Trophoblast cell (in vitro differentiated cells and primary cell): ENCODE results near the gene MICALL2.

ENCODE experiments used
- DNase-seq, 2 donors: peaks; one replicate each; pipeline ENCODE4 v3.0.0-alpha.2; 2016
- H2AFZ ChIP-seq: 2 replicates; pipeline ENCODE4 v1.6.1; 2013; ENCODE audit warnings: low read length, moderate library complexity, mild to moderate bottlenecking; ENCODE audit not compliant: insufficient read depth, poor library complexity
- H2AK5ac ChIP-seq: 2 replicates; pipeline ENCODE4 v1.6.1; 2013; ENCODE audit warnings: mild to moderate bottlenecking, low read length
- H2BK120ac ChIP-seq: 2 replicates; pipeline ENCODE4 v1.6.1; 2013; ENCODE audit warnings: low read length, mild to moderate bottlenecking, moderate library complexity; ENCODE audit not compliant: insufficient read depth, poor library complexity
- H2BK12ac ChIP-seq: 2 replicates; pipeline ENCODE4 v1.6.1; 2013; ENCODE audit warnings: mild to moderate bottlenecking, low read length, moderate library complexity
- H2BK5ac ChIP-seq: 2 replicates; pipeline ENCODE4 v1.6.1; 2013; ENCODE audit warnings: low read length, low read depth, moderate library complexity, mild to moderate bottlenecking; ENCODE audit not compliant: poor library complexity
- H3K14ac ChIP-seq: 2 replicates; pipeline ENCODE4 v1.6.1; 2013; ENCODE audit warnings: mild to moderate bottlenecking, low read length
- H3K18ac ChIP-seq: 2 replicates; pipeline ENCODE4 v1.6.1; 2013; ENCODE audit warnings: mild to moderate bottlenecking, low read length
- H3K23ac ChIP-seq: 2 replicates; pipeline ENCODE4 v1.6.1; 2013; ENCODE audit warnings: low read length
- H3K27ac ChIP-seq: 2 replicates; pipeline ENCODE4 v1.5.1; 2013; ENCODE audit warnings: low read depth, mild to moderate bottlenecking, inconsistent platforms, low read length, moderate library complexity
- H3K27me3 ChIP-seq: 2 replicates; pipeline ENCODE4 v1.6.1; 2013; ENCODE audit warnings: inconsistent platforms, mild to moderate bottlenecking, low read length, moderate library complexity; ENCODE audit not compliant: insufficient read depth
- H3K36me3 ChIP-seq, 2 experiments: 1 replicate in 1 of 2; 2 replicates in 1 of 2; pipeline ENCODE4 v1.6.1; 2013; ENCODE audit warnings: low read length in 2 of 2, mild to moderate bottlenecking in 2 of 2, moderate library complexity in 1 of 2; ENCODE audit not compliant: insufficient read depth in 2 of 2, control insufficient read depth in 1 of 2
- H3K4ac ChIP-seq: 2 replicates; pipeline ENCODE4 v1.6.1; 2013; ENCODE audit warnings: low read depth, mild to moderate bottlenecking, low read length, moderate library complexity
- H3K4me1 ChIP-seq, 2 experiments: 1 replicate in 1 of 2; 2 replicates in 1 of 2; pipeline ENCODE4 v1.6.1; 2013; ENCODE audit warnings: low read length in 2 of 2, mild to moderate bottlenecking in 2 of 2, moderate library complexity in 1 of 2; ENCODE audit not compliant: insufficient read depth in 2 of 2, control insufficient read depth in 1 of 2
- H3K4me2 ChIP-seq: 2 replicates; pipeline ENCODE4 v1.6.1; 2013; ENCODE audit warnings: inconsistent platforms, mild to moderate bottlenecking, low read length, moderate library complexity
- H3K4me3 ChIP-seq: 2 replicates; pipeline ENCODE4 v1.5.1; 2013; ENCODE audit warnings: mild to moderate bottlenecking, low read depth, low read length, inconsistent platforms
- H3K79me1 ChIP-seq: one replicate; pipeline ENCODE4 v1.6.1; 2013; ENCODE audit warnings: low read length
- H3K79me2 ChIP-seq: 2 replicates; pipeline ENCODE4 v1.6.1; 2013; ENCODE audit warnings: low read length, mild to moderate bottlenecking; ENCODE audit not compliant: control insufficient read depth, insufficient read depth, poor library complexity
- H3K9ac ChIP-seq: 2 replicates; pipeline ENCODE4 v1.6.1; 2013; ENCODE audit warnings: mild to moderate bottlenecking, low read length
- H3K9me3 ChIP-seq: 2 replicates; pipeline ENCODE4 v1.6.1; 2013; ENCODE audit warnings: low read depth, mild to moderate bottlenecking, control low read depth, inconsistent platforms, low read length; ENCODE audit not compliant: insufficient read depth
- H4K12ac ChIP-seq: 2 replicates; pipeline ENCODE4 v1.6.1; 2013; ENCODE audit warnings: low read depth, mild to moderate bottlenecking, low read length, moderate library complexity
- H4K8ac ChIP-seq: 2 replicates; pipeline ENCODE4 v1.6.1; 2013; ENCODE audit warnings: low read depth, mild to moderate bottlenecking, low read length, moderate library complexity
- H4K91ac ChIP-seq: one replicate; pipeline ENCODE4 v1.6.1; 2013; ENCODE audit warnings: low read depth, mild to moderate bottlenecking, low read length, moderate library complexity
- WGBS: extraction: QIAGEN DNeasy Blood & Tissue Kit; methylation state at CpG from one replicate; pipeline ENCODE4 v1.1.7; 2013; ENCODE audit warnings: missing lambda C conversion rate; ENCODE audit not compliant: insufficient read length, insufficient coverage; ENCODE audit errors: extremely low coverage; 5-methylcytosine and 5-hydroxymethylcytosine counted together

The MICALL2 gene

DNA sequence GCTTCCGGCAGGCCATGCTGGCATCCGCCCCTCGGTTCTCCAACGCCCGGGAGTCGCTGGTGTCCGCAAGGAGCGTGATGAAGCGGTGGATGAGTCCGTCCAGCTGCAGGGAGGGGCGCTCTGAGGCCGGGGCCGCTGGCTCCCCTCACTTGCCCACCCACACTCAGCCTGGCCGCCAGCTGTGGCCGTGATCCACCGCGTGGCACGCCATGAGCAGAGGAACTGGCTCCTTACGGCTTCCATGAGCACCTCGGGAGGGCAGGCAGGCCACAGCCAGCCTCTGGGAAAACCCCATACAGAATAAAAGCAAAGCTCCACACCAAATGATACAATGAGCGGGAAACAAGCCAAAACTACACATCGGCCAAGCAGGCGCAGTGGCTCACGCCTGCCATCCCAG lies 15.5 kb upstream of the MICALL2 start:
- peaks cover 2% of the 10 kb centered on the region for H3K9me3 ChIP-seq
- no peak overlapping the region for H4K91ac ChIP-seq
- no peaks in the 10 kb centered on the region for H3K79me1 ChIP-seq
- H3K4ac ChIP-seq = no peak overlapping the region
- no peak overlapping the region for H4K12ac ChIP-seq
- no peak overlapping the region for H3K14ac ChIP-seq
- H3K36me3 ChIP-seq = peaks cover 90 to 94% of the 10 kb centered on the region in 2 experiments
- no peak overlapping the region for H2BK12ac ChIP-seq
- no CpG with 5 or more reads among the region's 24 CpGs for WGBS
- no peak overlapping the region for H4K8ac ChIP-seq
- no peak overlapping the region for H2AFZ ChIP-seq
- H2AK5ac ChIP-seq = no peak overlapping the region
- H3K23ac ChIP-seq = no peak overlapping the region
- no peak overlapping the region for H2BK120ac ChIP-seq
- H3K4me3 ChIP-seq = no peak overlapping the region
- no peaks in the 10 kb centered on the region for H3K79me2 ChIP-seq
- no peak for DNase-seq
- H3K27ac ChIP-seq = no peak overlapping the region
- H3K9ac ChIP-seq = no peak overlapping the region
- no peak overlapping the region for H3K4me2 ChIP-seq
- no peaks in the 10 kb centered on the region for H3K27me3 ChIP-seq
- H3K4me1 ChIP-seq = no peaks in the 10 kb centered on the region
- no peak overlapping the region for H2BK5ac ChIP-seq
- no peak overlapping the region for H3K18ac ChIP-seq

DNA sequence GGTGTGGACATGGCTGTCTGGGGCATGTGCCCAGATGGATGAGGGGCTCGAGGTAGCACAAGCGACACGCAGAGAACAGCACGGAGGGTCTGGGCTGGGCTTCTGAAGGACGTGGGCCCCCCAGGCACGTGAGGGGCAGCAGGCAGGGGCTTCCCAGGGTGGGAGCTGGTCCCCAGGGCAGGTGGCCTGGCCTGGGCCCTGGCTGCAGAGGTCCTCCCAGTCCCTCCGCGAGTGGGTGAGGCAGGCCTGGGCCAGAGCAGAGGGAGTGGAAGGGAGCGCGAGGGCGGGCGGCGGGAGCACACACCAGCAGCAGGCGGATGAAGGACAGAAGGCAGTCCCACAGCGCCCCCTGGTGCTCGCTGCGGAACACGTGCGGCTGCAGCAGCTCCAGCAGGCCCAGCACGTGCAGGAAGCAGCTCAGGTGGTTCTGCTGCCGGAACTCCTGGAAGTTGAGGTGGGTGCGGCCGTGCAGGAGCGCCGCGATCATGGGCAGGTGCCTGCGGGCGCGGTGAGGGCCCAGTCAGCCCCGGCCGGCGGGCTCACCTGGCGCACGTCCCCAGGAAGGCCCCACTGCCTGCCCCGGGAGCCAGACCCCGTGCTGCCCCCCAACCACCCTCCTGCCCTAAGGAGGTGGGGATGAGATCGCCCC lies 14.7 kb upstream of the MICALL2 start:
- Histone ChIP-seq H4K91ac (no peak overlapping the region), H3K27ac (no peak overlapping the region), H3K36me3 (peaks cover 87 to 92% of the 10 kb centered on the region in 2 experiments), H3K9ac (no peak overlapping the region), H3K4me3 (no peak overlapping the region), H2BK120ac (no peak overlapping the region), H4K12ac (no peak overlapping the region), H3K27me3 (no peaks in the 10 kb centered on the region), H2BK5ac (no peak overlapping the region), H3K4me1 (no peaks in the 10 kb centered on the region), H3K4ac (no peak overlapping the region), H3K79me2 (no peaks in the 10 kb centered on the region), H2AFZ (no peak overlapping the region), H3K9me3 (no peaks in the 10 kb centered on the region), H3K23ac (no peak overlapping the region), H3K18ac (peak overlapping the region; percentile 17), H2BK12ac (peak overlapping the region; percentile 4), H3K14ac (no peak overlapping the region), H2AK5ac (no peak overlapping the region), H3K4me2 (no peak overlapping the region), H3K79me1 (no peaks in the 10 kb centered on the region), H4K8ac (no peak overlapping the region)
- WGBS = no CpG with 5 or more reads among the region's 37 CpGs
- peak; percentile 91 to 94 for DNase-seq

- Histone ChIP-seq H2AK5ac (no peak overlapping the region), H2AFZ (no peak overlapping the region), H3K23ac (no peak overlapping the region), H3K4me1 (peaks cover 0 to 2% of the 10 kb centered on the region in 2 experiments), H3K27me3 (no peaks in the 10 kb centered on the region), H3K36me3 (peaks cover 56 to 65% of the 10 kb centered on the region in 2 experiments), H3K14ac (no peak overlapping the region), H2BK5ac (no peak overlapping the region), H3K27ac (peak overlapping the region; percentile 19), H4K12ac (peak overlapping the region; percentile 27), H3K4me3 (no peak overlapping the region), H3K9me3 (no peaks in the 10 kb centered on the region), H4K8ac (no peak overlapping the region), H3K4me2 (no peak overlapping the region), H2BK12ac (no peak overlapping the region), H3K79me1 (peaks cover 3% of the 10 kb centered on the region), H2BK120ac (no peak overlapping the region), H3K9ac (no peak overlapping the region), H3K79me2 (no peaks in the 10 kb centered on the region), H4K91ac (no peak overlapping the region), H3K4ac (no peak overlapping the region), H3K18ac (no peak overlapping the region)
- no CpG with 5 or more reads among the region's 21 CpGs for WGBS
- no peak for DNase-seq
Observed at GRCh38 chr7:1470901-1471300, 11.6 kb upstream of the MICALL2 start.

- DNase-seq = peak in 1 of 2 donors; percentile 35
- H4K91ac ChIP-seq = peak overlapping the region; percentile 48
- no peak overlapping the region for H3K9ac ChIP-seq
- H2BK12ac ChIP-seq = no peak overlapping the region
- H3K23ac ChIP-seq = no peak overlapping the region
- WGBS = no CpG with 5 or more reads among the region's 24 CpGs
- H3K79me1 ChIP-seq = peaks cover 3% of the 10 kb centered on the region
- H4K12ac ChIP-seq = peak overlapping the region; percentile 17
- no peaks in the 10 kb centered on the region for H3K9me3 ChIP-seq
- no peak overlapping the region for H3K4me2 ChIP-seq
- no peak overlapping the region for H3K27ac ChIP-seq
- no peak overlapping the region for H2BK120ac ChIP-seq
- H2AK5ac ChIP-seq = no peak overlapping the region
- no peak overlapping the region for H4K8ac ChIP-seq
- H3K79me2 ChIP-seq = no peaks in the 10 kb centered on the region
- H3K36me3 ChIP-seq = peaks cover 44 to 48% of the 10 kb centered on the region in 2 experiments
- H3K4me3 ChIP-seq = no peak overlapping the region
- peaks cover 0 to 2% of the 10 kb centered on the region in 2 experiments for H3K4me1 ChIP-seq
- no peak overlapping the region for H3K4ac ChIP-seq
- no peak overlapping the region for H2AFZ ChIP-seq
- H3K18ac ChIP-seq = no peak overlapping the region
- H3K27me3 ChIP-seq = no peaks in the 10 kb centered on the region
- peak overlapping the region; percentile 47 for H2BK5ac ChIP-seq
- H3K14ac ChIP-seq = no peak overlapping the region
Observed at GRCh38 chr7:1468643-1469298, 9.5 kb upstream of the MICALL2 start.
